Tibial nerve (tissue), 4 donors: ENCODE measurements around the gene CA10.

ENCODE experiments used
- EP300 ChIP-seq, 2 donors: sonication (generic); formaldehyde crosslinking; IDR thresholded peaks; one replicate each; pipeline ENCODE4 v1.6.1; 2017; ENCODE audit warnings: antibody characterized with exemption in 2 of 2, mild to moderate bottlenecking in 1 of 2
- TF ChIP-seq, protein P1 (sequence below), 5 experiments: fragments of 200-600 bp in 3 of 5; fragments of 450-650 bp in 2 of 5; sonication (generic) in 3 of 5; IDR thresholded peaks; one replicate each; pipeline ENCODE4 v1.5.1; 2016 to 2019; ENCODE audit warnings: antibody characterized with exemption in 5 of 5, mild to moderate bottlenecking in 3 of 5, moderate library complexity in 2 of 5

GRCh38 chr17:51759260-51759659, 399.3 kb downstream of the CA10 start:
- TF ChIP-seq, protein P1, sequence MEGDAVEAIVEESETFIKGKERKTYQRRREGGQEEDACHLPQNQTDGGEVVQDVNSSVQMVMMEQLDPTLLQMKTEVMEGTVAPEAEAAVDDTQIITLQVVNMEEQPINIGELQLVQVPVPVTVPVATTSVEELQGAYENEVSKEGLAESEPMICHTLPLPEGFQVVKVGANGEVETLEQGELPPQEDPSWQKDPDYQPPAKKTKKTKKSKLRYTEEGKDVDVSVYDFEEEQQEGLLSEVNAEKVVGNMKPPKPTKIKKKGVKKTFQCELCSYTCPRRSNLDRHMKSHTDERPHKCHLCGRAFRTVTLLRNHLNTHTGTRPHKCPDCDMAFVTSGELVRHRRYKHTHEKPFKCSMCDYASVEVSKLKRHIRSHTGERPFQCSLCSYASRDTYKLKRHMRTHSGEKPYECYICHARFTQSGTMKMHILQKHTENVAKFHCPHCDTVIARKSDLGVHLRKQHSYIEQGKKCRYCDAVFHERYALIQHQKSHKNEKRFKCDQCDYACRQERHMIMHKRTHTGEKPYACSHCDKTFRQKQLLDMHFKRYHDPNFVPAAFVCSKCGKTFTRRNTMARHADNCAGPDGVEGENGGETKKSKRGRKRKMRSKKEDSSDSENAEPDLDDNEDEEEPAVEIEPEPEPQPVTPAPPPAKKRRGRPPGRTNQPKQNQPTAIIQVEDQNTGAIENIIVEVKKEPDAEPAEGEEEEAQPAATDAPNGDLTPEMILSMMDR (IDR thresholded peaks at IDR 0.05), result no peak
- no peak for TF ChIP-seq EP300 (IDR thresholded peaks at IDR 0.05)
